CD4-positive, alpha-beta T cell treated with Interleukin-4 for 1 hour (primary cell): ENCODE results near the gene POLQ.
"Not testable (repeated sequence)": the region's sequence is repeated elsewhere in the genome, so short reads cannot be mapped to it uniquely, and the experiment has no call there.

ENCODE experiments used
- DNase-seq, 2 donors: peaks; one replicate each; pipeline ENCODE4 v3.0.0-alpha.2; 2020 to 2022

POLQ gene

DNA sequence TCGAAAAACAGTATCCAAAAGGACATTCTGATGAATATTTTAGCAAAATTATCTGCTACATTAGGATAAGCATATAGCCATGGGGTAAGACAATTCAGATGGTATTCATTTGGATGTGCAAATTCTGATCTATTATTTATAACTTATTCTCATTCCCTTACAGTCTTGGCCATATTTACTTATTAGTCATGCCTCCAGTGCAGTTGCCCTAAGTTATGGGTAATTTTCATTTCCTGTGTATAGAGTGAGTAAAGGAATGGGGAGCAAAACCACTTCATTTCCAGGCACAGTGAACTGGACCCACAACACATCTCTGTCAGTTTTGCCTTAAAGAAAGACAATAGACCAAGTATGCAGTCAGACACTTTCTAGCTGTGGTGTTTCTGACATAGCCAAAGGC, 134.3 kb downstream of the POLQ start:
- DNase-seq = no peak

DNA sequence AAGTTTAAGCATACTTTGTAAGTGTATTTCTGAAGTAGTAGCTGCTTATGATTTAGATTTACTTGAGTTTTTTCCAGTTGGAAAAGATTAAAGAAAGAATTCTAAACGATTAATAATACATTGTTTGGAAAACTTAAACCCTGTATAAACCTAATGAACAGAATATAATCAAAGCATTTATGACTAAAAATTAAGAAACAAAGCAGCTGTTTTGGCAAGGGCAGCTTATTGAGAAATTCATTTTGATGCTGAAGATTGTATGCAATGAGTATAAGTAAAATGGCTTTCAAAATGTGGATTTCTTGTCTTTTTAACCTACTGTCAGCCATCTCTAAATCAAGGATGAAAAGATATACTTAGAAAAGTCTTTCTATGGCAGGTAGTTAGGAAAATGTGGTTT, 140.2 kb downstream of the POLQ start:
- DNase-seq = no peak

DNA sequence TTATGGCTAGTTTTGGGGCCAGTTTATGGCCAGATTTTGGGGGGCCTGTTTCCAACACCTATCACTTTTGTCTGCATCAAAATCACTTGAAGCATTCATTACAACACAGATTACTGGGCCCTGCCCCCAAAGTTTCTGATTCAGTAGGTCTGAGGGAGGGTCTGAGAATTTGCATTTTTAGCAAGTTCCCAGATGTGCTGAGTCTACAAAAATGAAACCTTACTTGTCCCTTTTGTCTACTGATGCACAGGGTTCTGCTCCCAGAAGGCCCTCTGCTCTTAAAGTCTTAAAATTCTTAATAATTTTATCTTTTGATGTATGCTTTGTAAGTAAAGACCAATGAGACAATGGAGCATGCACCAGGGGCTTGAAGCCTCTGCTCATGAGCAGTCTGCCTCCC, 146.0 kb downstream of the POLQ start:
- DNase-seq = no peak

DNA sequence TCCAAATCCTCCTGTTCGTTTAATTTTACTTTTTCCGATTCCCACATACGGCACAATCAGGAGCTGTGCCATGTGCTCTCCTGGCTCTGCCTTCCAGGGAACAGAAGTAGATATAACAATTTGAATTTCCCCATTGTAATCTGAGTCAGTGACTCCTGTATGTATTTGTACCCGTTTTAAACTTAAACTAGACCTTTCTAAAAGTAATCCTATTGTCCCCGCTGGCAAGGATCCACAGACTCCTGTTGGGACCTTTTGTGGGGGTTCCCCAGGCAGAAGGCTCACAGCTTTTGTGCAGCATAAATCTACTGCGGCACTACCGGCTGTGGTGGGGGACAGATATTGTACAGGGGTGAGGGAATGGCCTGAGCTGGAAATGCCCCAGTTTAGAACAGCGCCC, 147.7 kb downstream of the POLQ start:
- DNase-seq = not testable (repeated sequence)

DNA sequence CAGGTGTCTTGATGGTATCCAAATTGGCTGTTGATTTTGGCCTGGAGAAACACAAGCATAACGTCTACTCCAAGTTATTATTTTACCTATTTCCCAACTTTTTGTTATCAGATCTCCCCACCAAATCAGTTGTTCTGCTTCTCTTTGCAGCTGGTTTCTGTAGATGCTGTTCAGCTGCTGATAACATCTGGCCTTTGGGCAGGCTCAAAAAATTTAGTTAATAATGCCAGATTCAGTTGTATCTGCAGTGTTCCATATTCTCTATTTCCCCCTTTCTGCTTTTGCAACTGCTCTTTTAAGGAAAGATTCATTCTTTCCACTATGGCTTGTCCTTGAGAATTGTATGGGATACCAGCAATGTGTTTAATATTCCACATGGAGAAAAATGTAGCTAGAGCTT, 149.8 kb downstream of the POLQ start:
- DNase-seq = not testable (repeated sequence)

DNA sequence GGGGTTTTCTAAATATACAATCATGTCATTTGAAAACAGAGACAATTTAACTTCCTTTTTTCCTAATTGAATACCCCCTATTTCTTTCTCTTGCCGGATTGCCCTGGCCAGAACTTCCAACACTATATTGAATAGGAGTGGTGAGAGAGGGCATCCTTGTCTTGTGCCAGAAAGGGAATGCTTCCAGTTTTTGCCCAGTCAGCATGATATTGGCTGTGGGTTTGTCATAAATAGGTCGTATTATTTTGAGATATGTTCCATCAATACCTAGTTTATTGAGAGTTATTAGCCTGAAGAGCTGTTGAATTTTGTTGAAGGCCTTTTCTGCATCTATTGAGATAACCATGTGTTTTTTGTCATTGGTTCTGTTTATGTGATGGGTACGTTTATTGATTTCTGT, 157.5 kb downstream of the POLQ start:
- not testable (repeated sequence) for DNase-seq
